ENCODE measurements around the gene PDF. TPM values are rescaled to one million over a fixed set of nuclear protein-coding genes. Genes with fewer than 3 reads are reported as not detected.

The PDF gene
- total and polyA plus RNA-seq, 2 of the 13 experiments (the other 11 are each of a cell fraction or from before 2014, with no cell fraction given): 12.4 to 48.8 TPM

- no peak for TF ChIP-seq ZNF280B (CRISPR knock-in tag; IDR thresholded peaks at IDR 0.05; ENCODE audit: borderline replicate concordance)
- no peak for TF ChIP-seq ZHX1 (CRISPR knock-in tag; IDR thresholded peaks at IDR 0.05; ENCODE audit: low read depth)
- TF ChIP-seq NONO (IDR thresholded peaks at IDR 0.05): no peak
- no peak for TF ChIP-seq NONO (CRISPR knock-in tag; conservative IDR thresholded peaks at IDR 0.05)
- no peak for TF ChIP-seq ZNF770 (CRISPR knock-in tag; IDR thresholded peaks at IDR 0.05)
- no peak for TF ChIP-seq ZNF296 (CRISPR knock-in tag; conservative IDR thresholded peaks at IDR 0.05)
- TF ChIP-seq TMF1 (CRISPR knock-in tag; IDR thresholded peaks at IDR 0.05; ENCODE audit: low read depth): no peak
- no peak for TF ChIP-seq E2F2 (CRISPR knock-in tag; IDR thresholded peaks at IDR 0.05; ENCODE audit: borderline replicate concordance)
- TF ChIP-seq ZNF547 (CRISPR knock-in tag; IDR thresholded peaks at IDR 0.05): no peak
- TF ChIP-seq POLR2A (IDR thresholded peaks at IDR 0.05; ENCODE audit: insufficient read depth in 1 of 2, low read depth in 2 of 2, low read length in 2 of 2): no peak
- no peak for TF ChIP-seq THRA (CRISPR knock-in tag; IDR thresholded peaks at IDR 0.05; ENCODE audit: borderline replicate concordance)
- no peak for TF ChIP-seq ELK4 (CRISPR knock-in tag; IDR thresholded peaks at IDR 0.05; ENCODE audit: borderline replicate concordance)
- TF ChIP-seq SETDB1 (CRISPR knock-in tag; IDR thresholded peaks at IDR 0.05; ENCODE audit: borderline replicate concordance): no peak
- TF ChIP-seq ZNF720 (CRISPR knock-in tag; IDR thresholded peaks at IDR 0.05): no peak
Observed at GRCh38 chr16:69378036-69378435, 47.6 kb upstream of the PDF start (continued).
